ENCODE results near the gene PEAR1. TPM values are rescaled to one million over a fixed set of nuclear protein-coding genes. Genes with fewer than 3 reads are reported as not detected.

PEAR1 gene
- total RNA-seq, 3 donors from 2014 or later = 4.0 to 15.1 (median 6.2) TPM

GRCh38 chr1:156881663-156882062, 11.9 kb upstream of the PEAR1 start:
- Histone ChIP-seq H3K27me3 (peaks cover 0 to 6% of the 10 kb centered on the region in 2 donors), H3K9me3 (no peaks in the 10 kb centered on the region), H3K4me1 (no peaks in the 10 kb centered on the region), H3K36me3 (no peaks in the 10 kb centered on the region), H3K4me3 (no peak overlapping the region), H3K27ac (no peak overlapping the region)
- no peak for DNase-seq (ENCODE audit: low spot score in 2 of 2)
- TF ChIP-seq, protein P1, sequence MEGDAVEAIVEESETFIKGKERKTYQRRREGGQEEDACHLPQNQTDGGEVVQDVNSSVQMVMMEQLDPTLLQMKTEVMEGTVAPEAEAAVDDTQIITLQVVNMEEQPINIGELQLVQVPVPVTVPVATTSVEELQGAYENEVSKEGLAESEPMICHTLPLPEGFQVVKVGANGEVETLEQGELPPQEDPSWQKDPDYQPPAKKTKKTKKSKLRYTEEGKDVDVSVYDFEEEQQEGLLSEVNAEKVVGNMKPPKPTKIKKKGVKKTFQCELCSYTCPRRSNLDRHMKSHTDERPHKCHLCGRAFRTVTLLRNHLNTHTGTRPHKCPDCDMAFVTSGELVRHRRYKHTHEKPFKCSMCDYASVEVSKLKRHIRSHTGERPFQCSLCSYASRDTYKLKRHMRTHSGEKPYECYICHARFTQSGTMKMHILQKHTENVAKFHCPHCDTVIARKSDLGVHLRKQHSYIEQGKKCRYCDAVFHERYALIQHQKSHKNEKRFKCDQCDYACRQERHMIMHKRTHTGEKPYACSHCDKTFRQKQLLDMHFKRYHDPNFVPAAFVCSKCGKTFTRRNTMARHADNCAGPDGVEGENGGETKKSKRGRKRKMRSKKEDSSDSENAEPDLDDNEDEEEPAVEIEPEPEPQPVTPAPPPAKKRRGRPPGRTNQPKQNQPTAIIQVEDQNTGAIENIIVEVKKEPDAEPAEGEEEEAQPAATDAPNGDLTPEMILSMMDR (IDR thresholded peaks at IDR 0.05) = no peak
- TF ChIP-seq POLR2A (IDR thresholded peaks at IDR 0.05) = no peak
- TF ChIP-seq POLR2AphosphoS5 (IDR thresholded peaks at IDR 0.05) = no peak
- intact Hi-C loops (cut with DNase I; ENCODE audit: low total_unique reads) = no loop called here

GRCh38 chr1:156882543-156882942, 11.0 kb upstream of the PEAR1 start:
- TF ChIP-seq, protein P1 (IDR thresholded peaks at IDR 0.05) = no peak
- TF ChIP-seq POLR2AphosphoS5 (IDR thresholded peaks at IDR 0.05) = no peak
- no peak for DNase-seq (ENCODE audit: low spot score in 2 of 2)
- intact Hi-C loops (cut with DNase I; ENCODE audit: low total_unique reads) = no loop called here
- H3K9me3 ChIP-seq = no peaks in the 10 kb centered on the region
- H3K36me3 ChIP-seq = no peaks in the 10 kb centered on the region
- peaks cover 0 to 6% of the 10 kb centered on the region in 2 donors for H3K27me3 ChIP-seq
- no peak overlapping the region for H3K27ac ChIP-seq
- no peaks in the 10 kb centered on the region for H3K4me1 ChIP-seq
- H3K4me3 ChIP-seq = no peak overlapping the region

- peak overlapping the region in 1 of 2 donors; percentile 77 for H3K27ac ChIP-seq
- H3K27me3 ChIP-seq = peaks cover 0 to 6% of the 10 kb centered on the region in 2 donors
- no peaks in the 10 kb centered on the region for H3K4me1 ChIP-seq
- no peak for DNase-seq (ENCODE audit: low spot score in 2 of 2)
- no peak for TF ChIP-seq POLR2A (IDR thresholded peaks at IDR 0.05)
- TF ChIP-seq, protein P1 (IDR thresholded peaks at IDR 0.05) = no peak
- TF ChIP-seq POLR2AphosphoS5 (IDR thresholded peaks at IDR 0.05) = no peak
- no peaks in the 10 kb centered on the region for H3K9me3 ChIP-seq
- no peak overlapping the region for H3K4me3 ChIP-seq
- H3K36me3 ChIP-seq = no peaks in the 10 kb centered on the region
- intact Hi-C loops (cut with DNase I; ENCODE audit: low total_unique reads) = no loop called here
Observed at GRCh38 chr1:156883919-156884318, 9.6 kb upstream of the PEAR1 start.

DNA sequence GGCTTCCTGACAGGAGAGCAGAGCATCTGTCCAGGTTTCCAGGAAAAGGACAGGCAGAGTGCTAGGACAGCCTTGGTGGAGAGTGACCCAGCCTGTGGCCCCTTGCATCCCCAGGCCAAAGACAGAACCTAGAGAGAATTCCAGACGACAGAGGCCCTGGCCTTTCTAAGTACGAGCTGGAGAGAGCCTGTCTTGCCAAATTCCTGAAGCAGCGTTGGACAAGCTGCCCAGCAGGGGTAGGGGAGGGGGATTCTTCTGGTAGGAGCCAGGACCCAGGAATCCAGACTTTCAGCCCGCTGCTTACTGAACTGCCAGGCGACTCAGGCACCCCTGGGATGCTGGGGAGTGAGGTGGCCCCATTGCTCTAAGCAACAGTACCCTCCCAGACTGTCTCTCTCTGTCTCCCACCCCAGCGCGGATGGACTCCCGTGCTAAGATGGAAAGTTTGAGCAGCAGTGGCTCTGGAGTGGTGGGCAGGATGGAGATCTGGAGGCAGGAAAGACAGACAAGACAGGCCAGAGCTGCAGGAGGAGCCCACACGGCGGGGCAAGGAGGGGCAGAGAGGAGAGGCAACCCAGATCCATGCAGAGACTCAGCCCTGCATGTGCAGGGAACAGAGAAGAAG, 8.8 kb upstream of the PEAR1 start:
- Histone ChIP-seq H3K27ac (peak overlapping the region in 1 of 2 donors; percentile 77), H3K4me1 (no peaks in the 10 kb centered on the region), H3K9me3 (no peaks in the 10 kb centered on the region), H3K27me3 (peaks cover 0 to 6% of the 10 kb centered on the region in 2 donors), H3K4me3 (no peak overlapping the region), H3K36me3 (no peaks in the 10 kb centered on the region)
- intact Hi-C loops (cut with DNase I; ENCODE audit: low total_unique reads) = loop anchor here (1.0 kb wide), 1 partner anchor 35 kb away; no protein-coding TSS in a partner anchor
- TF ChIP-seq POLR2AphosphoS5 (IDR thresholded peaks at IDR 0.05) (no peak), POLR2A (IDR thresholded peaks at IDR 0.05) (no peak)
- TF ChIP-seq, protein P1 (IDR thresholded peaks at IDR 0.05) = no peak
- no peak for DNase-seq (ENCODE audit: low spot score in 2 of 2)

- Histone ChIP-seq H3K27me3 (peaks cover 0 to 6% of the 10 kb centered on the region in 2 donors), H3K36me3 (no peaks in the 10 kb centered on the region), H3K4me1 (no peaks in the 10 kb centered on the region), H3K4me3 (no peak overlapping the region), H3K9me3 (no peaks in the 10 kb centered on the region), H3K27ac (peak overlapping the region in 1 of 2 donors; percentile 77)
- intact Hi-C loops (cut with DNase I; ENCODE audit: low total_unique reads) = loop anchor here (1.0 kb wide), 1 partner anchor 36 kb away; no protein-coding TSS in a partner anchor
- no peak for DNase-seq (ENCODE audit: low spot score in 2 of 2)
- TF ChIP-seq, protein P1 (IDR thresholded peaks at IDR 0.05) = no peak
Observed at GRCh38 chr1:156885314-156885713, 8.2 kb upstream of the PEAR1 start.
